Ascending aorta (tissue), 2 donors: ENCODE measurements around the gene C1QTNF1. TPM values are rescaled to one million over a fixed set of nuclear protein-coding genes. Genes with fewer than 3 reads are reported as not detected.
A peak's percentile ranks its signal among the peaks of the same experiment; 100 is the strongest.
"Not testable (repeated sequence)": the region's sequence is repeated elsewhere in the genome, so short reads cannot be mapped to it uniquely, and the experiment has no call there.

Experiments
- DNase-seq, 2 donors: peaks; one replicate each; pipeline ENCODE4 v3.0.0-alpha.2; 2019; ENCODE audit warnings: low spot score in 2 of 2
- H3K27ac ChIP-seq, 2 donors: fragments of 200-600 bp; sonication (generic); one replicate each; pipeline ENCODE4 v1.5.1; 2016 to 2017; ENCODE audit warnings: mild to moderate bottlenecking in 1 of 2
- H3K27me3 ChIP-seq: fragments of 200-600 bp; sonication (generic); one replicate; pipeline ENCODE4 v1.5.1; 2017
- H3K36me3 ChIP-seq, 2 donors: fragments of 200-600 bp; sonication (generic); one replicate each; pipeline ENCODE4 v1.5.1; 2016
- H3K4me1 ChIP-seq, 2 donors: fragments of 200-600 bp; sonication (generic); one replicate each; pipeline ENCODE4 v1.5.1; 2016 to 2017; ENCODE audit warnings: mild to moderate bottlenecking in 1 of 2
- H3K4me3 ChIP-seq, 2 donors: fragments of 200-600 bp; sonication (generic); one replicate each; pipeline ENCODE4 v1.5.1; 2016 to 2017; ENCODE audit warnings: mild to moderate bottlenecking in 1 of 2
- H3K9me3 ChIP-seq, 2 donors: fragments of 200-600 bp; sonication (generic); one replicate each; pipeline ENCODE4 v1.5.1; 2016
- intact Hi-C: fragments of 100-400 bp; cut with DNase I; formaldehyde crosslinking; loops from one replicate; pipeline ENCODE4 v1.15.1; 2023
- total RNA-seq: library from RNA; depleted of rRNA; stranded (reverse); fragments of >200 nt; gene quantifications from one replicate; pipeline ENCODE4 v1.1.0, GENCODE V29; 2016
- TF ChIP-seq, protein P1 (sequence below), 3 experiments: fragments of 200-600 bp in 2 of 3; fragments of 450-650 bp in 1 of 3; sonication (generic) in 2 of 3; IDR thresholded peaks; one replicate each; pipeline ENCODE4 v1.5.1; 2016 to 2019; ENCODE audit warnings: antibody characterized with exemption in 3 of 3, mild to moderate bottlenecking in 1 of 3, moderate library complexity in 1 of 3

C1QTNF1 gene
- total RNA-seq, 1 donor from 2014 or later, result 435 TPM

DNA sequence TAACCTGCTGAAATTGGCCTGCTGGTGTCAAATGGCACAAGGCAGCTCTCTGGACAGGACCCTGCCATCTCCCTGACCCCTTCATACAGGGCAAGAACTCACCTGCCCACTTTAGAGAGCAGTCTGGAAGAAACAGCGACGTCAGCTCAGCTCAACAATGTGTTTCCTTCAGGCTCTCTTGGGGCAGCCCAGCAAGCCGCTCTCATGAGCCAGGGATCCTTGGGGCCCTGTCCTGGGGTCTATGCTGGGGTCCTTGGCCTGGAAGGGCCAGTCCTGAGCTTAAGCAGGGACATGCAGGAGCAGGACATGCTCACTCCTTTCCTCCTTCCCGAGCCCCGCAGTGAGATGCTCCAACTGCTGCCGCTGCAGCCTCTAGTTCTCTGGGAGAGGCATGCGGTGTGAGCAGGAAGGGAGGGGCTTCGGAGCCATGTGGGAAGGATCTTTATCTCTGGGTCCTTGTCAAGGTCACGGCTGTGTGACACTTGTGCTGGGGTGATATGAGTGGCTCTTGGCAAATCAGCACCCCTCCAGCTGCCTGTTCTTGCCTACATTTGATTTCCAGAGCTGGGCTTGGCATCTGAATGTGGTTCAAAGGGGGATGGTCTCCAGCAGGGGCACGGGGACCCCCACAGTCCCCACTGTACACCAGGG is 3.4 kb downstream of the C1QTNF1 start:
- H3K9me3 ChIP-seq, result no peaks in the 10 kb centered on the region
- peaks cover 23 to 47% of the 10 kb centered on the region in 2 donors for H3K4me1 ChIP-seq
- no peaks in the 10 kb centered on the region for H3K36me3 ChIP-seq
- H3K4me3 ChIP-seq, result peak overlapping the region; percentile 42 to 93
- DNase-seq, result peak in 1 of 2 donors; percentile 66
- intact Hi-C loops, result loop anchor here (10.0 kb wide), 1 partner anchor 277 kb away; no protein-coding TSS in a partner anchor
- H3K27ac ChIP-seq, result peak overlapping the region; percentile 86 to 89
- TF ChIP-seq, protein P1, sequence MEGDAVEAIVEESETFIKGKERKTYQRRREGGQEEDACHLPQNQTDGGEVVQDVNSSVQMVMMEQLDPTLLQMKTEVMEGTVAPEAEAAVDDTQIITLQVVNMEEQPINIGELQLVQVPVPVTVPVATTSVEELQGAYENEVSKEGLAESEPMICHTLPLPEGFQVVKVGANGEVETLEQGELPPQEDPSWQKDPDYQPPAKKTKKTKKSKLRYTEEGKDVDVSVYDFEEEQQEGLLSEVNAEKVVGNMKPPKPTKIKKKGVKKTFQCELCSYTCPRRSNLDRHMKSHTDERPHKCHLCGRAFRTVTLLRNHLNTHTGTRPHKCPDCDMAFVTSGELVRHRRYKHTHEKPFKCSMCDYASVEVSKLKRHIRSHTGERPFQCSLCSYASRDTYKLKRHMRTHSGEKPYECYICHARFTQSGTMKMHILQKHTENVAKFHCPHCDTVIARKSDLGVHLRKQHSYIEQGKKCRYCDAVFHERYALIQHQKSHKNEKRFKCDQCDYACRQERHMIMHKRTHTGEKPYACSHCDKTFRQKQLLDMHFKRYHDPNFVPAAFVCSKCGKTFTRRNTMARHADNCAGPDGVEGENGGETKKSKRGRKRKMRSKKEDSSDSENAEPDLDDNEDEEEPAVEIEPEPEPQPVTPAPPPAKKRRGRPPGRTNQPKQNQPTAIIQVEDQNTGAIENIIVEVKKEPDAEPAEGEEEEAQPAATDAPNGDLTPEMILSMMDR (IDR thresholded peaks at IDR 0.05), result no peak
- H3K27me3 ChIP-seq, result no peaks in the 10 kb centered on the region

DNA sequence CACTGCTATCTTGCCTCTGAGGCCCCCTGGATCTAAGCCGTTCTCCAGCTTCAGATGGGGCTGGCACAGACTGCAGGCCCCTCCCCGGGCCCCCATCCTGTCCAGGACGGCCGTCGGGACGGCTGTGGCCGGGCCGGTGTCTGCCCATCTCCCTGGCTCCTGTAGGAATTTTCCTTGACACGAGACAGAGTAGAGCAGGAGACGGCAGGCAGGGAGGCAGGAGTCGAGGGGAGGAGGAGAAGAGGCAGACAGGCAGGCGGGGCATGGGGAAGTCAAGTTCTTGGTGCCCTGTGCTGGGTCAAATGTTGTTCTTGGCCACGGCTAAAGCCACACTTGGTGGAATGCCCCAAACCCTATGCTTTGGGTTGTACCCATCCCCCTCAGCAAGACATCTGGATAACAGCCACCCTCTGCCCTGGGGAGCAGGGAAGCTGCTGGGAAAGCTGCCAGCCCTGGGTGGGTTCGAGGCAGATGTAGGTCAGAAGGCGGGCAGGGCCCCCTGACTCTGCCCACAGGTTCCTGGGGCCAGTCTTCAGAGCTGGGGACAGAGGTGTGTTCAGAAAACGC is 4.0 kb downstream of the C1QTNF1 start:
- peak overlapping the region; percentile 42 to 93 for H3K4me3 ChIP-seq
- intact Hi-C loops, result loop anchor here (10.0 kb wide), 1 partner anchor 277 kb away; no protein-coding TSS in a partner anchor

DNA sequence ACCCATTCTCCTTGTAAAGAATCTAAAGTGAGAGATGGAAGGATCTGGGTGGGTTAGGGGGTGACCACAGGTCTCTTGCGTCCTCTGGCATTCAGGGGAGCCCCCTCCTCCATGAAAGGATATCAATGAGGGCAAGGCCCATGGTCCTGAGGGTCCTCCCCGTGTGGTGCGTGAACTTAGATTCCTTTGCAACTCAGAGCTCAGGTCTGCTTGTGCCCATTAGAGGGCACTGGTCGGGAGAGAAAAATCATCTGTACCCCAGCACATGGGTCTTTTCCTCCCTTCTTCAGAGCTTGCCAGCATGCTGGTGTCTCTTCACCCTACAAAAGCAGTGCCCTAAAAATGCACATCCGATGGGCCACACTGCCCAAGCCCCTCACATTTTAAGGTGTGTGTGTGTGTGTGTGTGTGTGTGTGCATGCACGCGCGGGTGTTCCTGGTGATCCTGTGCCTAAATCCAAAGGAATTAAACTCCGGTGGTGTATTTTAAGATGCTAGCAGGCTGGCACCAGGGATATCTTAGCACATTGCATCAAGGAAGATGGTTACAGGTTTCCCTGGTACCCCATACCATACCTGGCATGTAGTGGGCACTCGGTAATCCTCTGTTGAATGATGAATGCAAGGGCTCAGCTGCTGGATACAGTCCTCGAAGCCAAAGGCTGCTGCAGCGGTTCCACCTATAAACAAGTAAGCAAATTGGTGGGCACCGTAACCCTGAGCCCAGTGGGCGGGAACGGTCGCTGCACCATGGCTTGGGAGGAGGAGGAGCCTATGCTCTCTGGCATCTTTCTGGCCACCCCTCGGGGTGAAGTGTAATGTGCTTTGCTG is 4.7 kb downstream of the C1QTNF1 start:
- Histone ChIP-seq H3K27ac (peak overlapping the region; percentile 86 to 89), H3K27me3 (no peaks in the 10 kb centered on the region), H3K36me3 (no peaks in the 10 kb centered on the region), H3K4me1 (peaks cover 20 to 39% of the 10 kb centered on the region in 2 donors), H3K9me3 (no peaks in the 10 kb centered on the region), H3K4me3 (peak overlapping the region in 1 of 2 donors; percentile 93)
- intact Hi-C loops, result loop anchor here (10.0 kb wide), 1 partner anchor 276 kb away; no protein-coding TSS in a partner anchor
- TF ChIP-seq, protein P1 (IDR thresholded peaks at IDR 0.05), result peak in 2 of 3 experiments; percentile 21 to 36
- DNase-seq, result peak in 1 of 2 donors; percentile 56

More for the DNA sequence above, 4.0 kb downstream of the C1QTNF1 start:
- DNase-seq, result peak in 1 of 2 donors; percentile 83
- Histone ChIP-seq H3K4me1 (peaks cover 20 to 41% of the 10 kb centered on the region in 2 donors), H3K36me3 (no peaks in the 10 kb centered on the region), H3K27ac (peak overlapping the region; percentile 86 to 89), H3K27me3 (no peaks in the 10 kb centered on the region), H3K9me3 (no peaks in the 10 kb centered on the region)
- TF ChIP-seq, protein P1 (IDR thresholded peaks at IDR 0.05), result no peak

DNA sequence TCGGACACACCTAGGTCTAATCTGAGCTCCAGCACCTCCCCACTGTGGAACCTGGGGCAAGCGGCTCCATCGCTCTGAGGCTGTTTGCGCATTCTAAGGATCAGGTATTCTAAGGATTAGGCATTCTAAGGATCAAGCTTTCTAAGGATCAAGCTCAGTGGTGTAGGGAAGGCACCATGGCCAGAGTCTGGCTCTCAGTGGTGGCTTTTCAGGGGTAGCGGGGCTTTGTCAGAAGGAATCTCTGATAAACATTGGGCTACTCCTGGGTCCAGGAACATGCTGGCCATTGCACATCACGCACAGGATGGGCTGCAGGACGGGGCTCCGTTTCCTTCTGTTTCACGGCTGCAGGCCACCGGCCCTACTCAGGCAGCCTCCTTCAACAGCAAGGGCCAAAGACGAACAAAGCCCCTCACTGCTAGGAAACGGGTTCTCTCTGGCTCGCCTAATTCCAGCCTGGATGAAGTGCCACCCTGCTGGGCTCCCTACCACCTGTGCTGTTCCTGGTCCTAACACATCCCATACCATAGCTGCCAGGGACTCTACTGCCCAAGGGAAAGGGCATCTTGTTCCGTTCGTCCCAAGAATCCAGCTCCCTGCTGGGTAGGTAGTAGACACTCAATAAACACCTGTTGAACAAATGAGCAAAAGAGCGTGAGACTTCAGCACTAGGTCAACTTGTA is 5.5 kb downstream of the C1QTNF1 start:
- no peak overlapping the region for H3K27ac ChIP-seq

DNA sequence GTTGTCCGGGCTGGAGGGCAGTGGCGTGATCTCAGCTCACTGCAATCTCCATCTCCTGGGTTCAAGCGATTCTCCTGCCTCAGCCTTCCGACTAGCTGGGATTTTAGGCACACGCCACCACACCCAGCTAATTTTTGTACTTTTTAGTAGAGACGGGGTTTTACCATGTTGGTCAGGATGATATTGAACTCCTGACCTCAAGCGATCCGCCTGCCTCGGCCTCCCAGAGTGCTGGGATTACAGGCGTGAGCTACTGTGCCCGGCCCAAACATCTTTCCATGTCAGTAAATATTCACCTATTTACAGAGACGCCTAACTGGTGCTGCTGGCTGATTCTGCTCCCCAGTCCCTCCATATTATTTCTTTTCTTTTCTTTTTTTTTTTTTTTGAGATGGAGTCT is 6.7 kb downstream of the C1QTNF1 start:
- intact Hi-C loops, H3K27ac ChIP-seq, H3K4me3 ChIP-seq, H3K36me3 ChIP-seq, H3K9me3 ChIP-seq, H3K27me3 ChIP-seq: not testable (repeated sequence)
- peak in 1 of 2 donors; percentile 58 for DNase-seq
- H3K4me1 ChIP-seq, result peaks cover 22 to 43% of the 10 kb centered on the region in 2 donors

More for the DNA sequence above, 5.5 kb downstream of the C1QTNF1 start:
- TF ChIP-seq, protein P1 (IDR thresholded peaks at IDR 0.05), result no peak
- H3K4me3 ChIP-seq, result no peak overlapping the region
- DNase-seq, result peak in 1 of 2 donors; percentile 60
- intact Hi-C loops, result loop anchor here (10.0 kb wide), 1 partner anchor 275 kb away; no protein-coding TSS in a partner anchor
- H3K4me1 ChIP-seq, result peaks cover 22 to 44% of the 10 kb centered on the region in 2 donors
- no peaks in the 10 kb centered on the region for H3K9me3 ChIP-seq
- H3K36me3 ChIP-seq, result no peaks in the 10 kb centered on the region
- H3K27me3 ChIP-seq, result no peaks in the 10 kb centered on the region
